HEK293T (cell line): Measurements from ENCODE around the gene GPC2.

ENCODE experiments used
- ARNT ChIP-seq: fragments of 450-650 bp; IDR thresholded peaks from 2 replicates; pipeline ENCODE4 v1.6.1; 2017; ENCODE audit warnings: mild to moderate bottlenecking
- BHLHE40 ChIP-seq: fragments of 450-650 bp; IDR thresholded peaks from 2 replicates; pipeline ENCODE4 v1.6.1; 2016; ENCODE audit warnings: mild to moderate bottlenecking, moderate library complexity, borderline replicate concordance
- CTBP1 ChIP-seq: fragments of 450-650 bp; IDR thresholded peaks from 2 replicates; pipeline ENCODE4 v1.6.1; 2016; ENCODE audit warnings: borderline replicate concordance
- ELF4 ChIP-seq: fragments of 450-650 bp; IDR thresholded peaks from 2 replicates; pipeline ENCODE4 v1.6.1; 2017; ENCODE audit warnings: antibody characterized with exemption
- FOXK2 ChIP-seq: fragments of 450-650 bp; IDR thresholded peaks from 2 replicates; pipeline ENCODE4 v1.6.1; 2016; ENCODE audit warnings: mild to moderate bottlenecking
- FOXM1 ChIP-seq: fragments of 450-650 bp; IDR thresholded peaks from 2 replicates; pipeline ENCODE4 v1.6.1; 2017; ENCODE audit warnings: mild to moderate bottlenecking, borderline replicate concordance
- HDGF ChIP-seq: fragments of 450-650 bp; IDR thresholded peaks from 2 replicates; pipeline ENCODE4 v1.6.1; 2017; ENCODE audit warnings: antibody characterized with exemption, borderline replicate concordance
- LEF1 ChIP-seq: fragments of 450-650 bp; IDR thresholded peaks from 2 replicates; pipeline ENCODE4 v1.6.1; 2017; ENCODE audit warnings: mild to moderate bottlenecking, borderline replicate concordance
- NFRKB ChIP-seq: fragments of 450-650 bp; IDR thresholded peaks from 2 replicates; pipeline ENCODE4 v1.6.1; 2016; ENCODE audit warnings: mild to moderate bottlenecking, moderate library complexity
- SP1 ChIP-seq: fragments of 450-650 bp; IDR thresholded peaks from 2 replicates; pipeline ENCODE4 v1.6.1; 2017
- SUZ12 ChIP-seq: fragments of 450-650 bp; IDR thresholded peaks from 2 replicates; pipeline ENCODE4 v1.6.1; 2016; ENCODE audit warnings: mild to moderate bottlenecking
- TARDBP ChIP-seq: fragments of 450-650 bp; IDR thresholded peaks from 2 replicates; pipeline ENCODE4 v1.6.1; 2016
- ZNF384 ChIP-seq: fragments of 450-650 bp; IDR thresholded peaks from 2 replicates; pipeline ENCODE4 v1.6.1; 2016
- TF ChIP-seq, protein P1 (sequence below): fragments of 450-650 bp; IDR thresholded peaks from 2 replicates; pipeline ENCODE4 v1.6.1; 2016

DNA sequence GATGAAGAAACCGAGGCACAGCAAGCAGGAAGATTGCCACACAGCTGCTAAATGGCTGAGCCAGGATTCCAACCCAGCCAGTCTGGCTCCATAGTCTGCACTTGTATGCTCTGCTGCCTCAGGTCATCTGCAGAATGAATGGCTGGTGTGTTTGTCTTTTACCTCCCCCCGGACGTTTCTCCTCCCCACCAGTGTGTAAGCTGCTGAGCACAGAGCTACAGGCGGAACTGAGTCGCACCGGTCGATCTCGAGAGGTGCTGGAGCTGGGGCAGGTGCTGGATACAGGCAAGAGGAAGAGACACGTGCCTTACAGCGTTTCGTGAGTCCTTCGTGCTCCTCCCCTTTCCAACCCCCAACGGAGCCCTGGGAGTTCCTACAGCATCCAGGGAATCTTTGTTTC is 55.1 kb downstream of the GPC2 start:
- no peak for TF ChIP-seq SP1
- TF ChIP-seq ARNT: no peak
- no peak for TF ChIP-seq TARDBP
- no peak for TF ChIP-seq ZNF384
- TF ChIP-seq LEF1: no peak
- TF ChIP-seq HDGF: no peak
- no peak for TF ChIP-seq FOXM1
- no peak for TF ChIP-seq ELF4
- TF ChIP-seq NFRKB: no peak
- TF ChIP-seq CTBP1: no peak
- TF ChIP-seq SUZ12: no peak
- no peak for TF ChIP-seq FOXK2
- TF ChIP-seq BHLHE40: no peak
- TF ChIP-seq, protein P1, sequence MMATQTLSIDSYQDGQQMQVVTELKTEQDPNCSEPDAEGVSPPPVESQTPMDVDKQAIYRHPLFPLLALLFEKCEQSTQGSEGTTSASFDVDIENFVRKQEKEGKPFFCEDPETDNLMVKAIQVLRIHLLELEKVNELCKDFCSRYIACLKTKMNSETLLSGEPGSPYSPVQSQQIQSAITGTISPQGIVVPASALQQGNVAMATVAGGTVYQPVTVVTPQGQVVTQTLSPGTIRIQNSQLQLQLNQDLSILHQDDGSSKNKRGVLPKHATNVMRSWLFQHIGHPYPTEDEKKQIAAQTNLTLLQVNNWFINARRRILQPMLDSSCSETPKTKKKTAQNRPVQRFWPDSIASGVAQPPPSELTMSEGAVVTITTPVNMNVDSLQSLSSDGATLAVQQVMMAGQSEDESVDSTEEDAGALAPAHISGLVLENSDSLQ: no peak
